SJSA1 (cell line): Measurements from ENCODE around the gene ZBTB16. TPM values are rescaled to one million over a fixed set of nuclear protein-coding genes. Genes with fewer than 3 reads are reported as not detected.

ENCODE experiments used
- DNase-seq, 2 experiments: peaks; one replicate each; pipeline ENCODE4 v3.0.0-alpha.2; 2015 to 2020; ENCODE audit warnings: low spot score in 2 of 2, low read depth in 1 of 2
- H3K27ac ChIP-seq: fragments of 250-450 bp; sonication (Bioruptor Pico); 2 replicates; pipeline ENCODE4 v1.5.1; 2020; ENCODE audit warnings: mild to moderate bottlenecking, moderate library complexity
- H3K27me3 ChIP-seq: fragments of 250-450 bp; sonication (Bioruptor Pico); replicated peaks from 2 replicates; pipeline ENCODE4 v1.5.1; 2020; ENCODE audit warnings: mild to moderate bottlenecking, moderate library complexity
- H3K36me3 ChIP-seq: fragments of 250-450 bp; sonication (Bioruptor Pico); 2 replicates; pipeline ENCODE4 v1.5.1; 2020; ENCODE audit warnings: mild to moderate bottlenecking
- H3K4me1 ChIP-seq: fragments of 250-450 bp; sonication (Bioruptor Pico); replicated peaks from 2 replicates; pipeline ENCODE4 v1.6.1; 2021; ENCODE audit warnings: mild to moderate bottlenecking
- H3K4me3 ChIP-seq: fragments of 250-450 bp; sonication (Bioruptor Pico); 2 replicates; pipeline ENCODE4 v1.5.1; 2020; ENCODE audit warnings: mild to moderate bottlenecking
- H3K9me3 ChIP-seq: fragments of 250-450 bp; sonication (Bioruptor Pico); replicated peaks from 2 replicates; pipeline ENCODE4 v1.5.1; 2020; ENCODE audit warnings: mild to moderate bottlenecking
- total RNA-seq: library from RNA; depleted of rRNA; stranded (reverse); fragments of >200 nt; shearing (Covaris generic); gene quantifications from 2 replicates; pipeline ENCODE4 v1.2.3, GENCODE V29; 2014

ZBTB16 gene
- total RNA-seq, 1 experiment from 2014 or later, result not detected

DNA sequence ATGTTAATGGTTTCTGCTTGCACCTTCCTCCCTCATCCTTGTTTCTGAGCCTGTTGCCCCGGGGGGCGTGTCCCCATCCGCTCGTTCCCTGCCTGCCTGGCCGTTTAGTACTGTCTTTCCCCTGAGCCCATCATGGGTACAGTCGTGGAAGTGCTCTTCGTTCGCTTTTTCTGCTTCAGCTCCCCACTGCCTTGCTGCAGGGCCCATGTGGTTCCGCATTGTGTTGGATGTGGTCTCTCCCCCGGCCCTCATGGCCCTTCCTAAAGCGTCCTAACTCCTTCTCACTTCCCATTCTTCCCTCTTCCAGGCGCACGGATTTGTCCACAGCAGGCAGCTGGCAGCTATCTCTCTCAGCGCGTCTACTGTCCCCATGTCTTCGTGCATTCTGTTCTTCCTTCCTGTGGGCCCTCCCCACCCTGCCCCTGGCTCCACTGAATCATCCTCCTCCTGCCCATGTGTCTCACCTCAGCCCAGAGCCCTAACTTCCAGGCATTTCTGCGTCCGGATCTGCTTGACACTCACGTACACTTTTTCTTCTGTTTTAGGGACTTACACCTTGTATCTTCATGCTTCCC lies 98.1 kb downstream of the ZBTB16 start:
- Histone ChIP-seq H3K9me3 (no peaks in the 10 kb centered on the region), H3K27me3 (peaks cover 2% of the 10 kb centered on the region; the same call in 1 of the 2 replicates), H3K27ac (no peak overlapping the region), H3K36me3 (no peaks in the 10 kb centered on the region), H3K4me3 (no peak overlapping the region), H3K4me1 (peaks cover 3% of the 10 kb centered on the region)
- DNase-seq, result no peak

DNA sequence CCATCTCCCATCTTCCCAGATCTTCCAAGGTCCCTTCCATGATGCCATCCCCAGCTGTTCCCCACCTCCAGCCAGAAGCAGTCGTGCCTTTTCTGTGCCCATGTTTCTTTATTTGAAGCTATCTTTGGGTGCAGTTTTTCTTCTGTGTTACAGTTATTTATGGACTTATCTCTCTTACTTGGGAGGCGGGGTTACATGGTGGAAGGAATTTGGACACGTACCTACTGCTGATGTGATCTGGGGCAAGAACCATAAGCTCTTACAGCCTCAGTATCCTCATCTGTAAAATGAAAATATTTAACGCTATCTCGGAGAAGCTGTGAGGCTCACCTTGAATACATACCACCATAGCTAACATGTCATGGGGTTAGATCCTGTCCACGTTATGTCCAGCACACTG lies 98.9 kb downstream of the ZBTB16 start:
- DNase-seq, result no peak
- H3K4me3 ChIP-seq, result no peak overlapping the region
- H3K36me3 ChIP-seq, result no peaks in the 10 kb centered on the region
- no peaks in the 10 kb centered on the region for H3K9me3 ChIP-seq
- no peak overlapping the region for H3K27ac ChIP-seq
- peaks cover 4% of the 10 kb centered on the region for H3K4me1 ChIP-seq
- H3K27me3 ChIP-seq, result peaks cover 3% of the 10 kb centered on the region; the same call in 1 of the 2 replicates

DNA sequence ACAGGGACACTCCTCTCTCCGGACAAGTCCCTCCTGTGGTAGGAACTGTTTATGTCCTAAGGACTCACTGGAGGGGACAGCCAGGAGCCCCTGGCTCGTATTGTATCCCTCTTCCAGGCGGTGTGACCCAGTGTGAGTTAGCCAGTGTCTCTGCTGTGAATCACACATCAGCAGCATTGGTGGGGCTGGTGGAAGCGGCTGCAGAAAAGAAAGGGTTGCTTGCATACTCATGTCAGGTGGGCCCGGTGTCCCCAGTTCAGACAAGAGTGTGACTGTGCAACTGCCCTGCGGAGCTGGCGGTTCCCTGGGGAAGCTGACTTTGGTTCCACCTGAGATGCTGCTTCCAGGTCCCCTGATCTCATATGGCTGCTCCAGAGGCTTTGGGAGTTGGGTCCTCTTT lies 99.4 kb downstream of the ZBTB16 start:
- H3K27ac ChIP-seq, result no peak overlapping the region
- H3K4me3 ChIP-seq, result no peak overlapping the region
- H3K4me1 ChIP-seq, result peaks cover 4% of the 10 kb centered on the region
- H3K9me3 ChIP-seq, result no peaks in the 10 kb centered on the region
- no peak for DNase-seq
- peaks cover 3% of the 10 kb centered on the region; the same call in 1 of the 2 replicates for H3K27me3 ChIP-seq
- no peaks in the 10 kb centered on the region for H3K36me3 ChIP-seq

DNA sequence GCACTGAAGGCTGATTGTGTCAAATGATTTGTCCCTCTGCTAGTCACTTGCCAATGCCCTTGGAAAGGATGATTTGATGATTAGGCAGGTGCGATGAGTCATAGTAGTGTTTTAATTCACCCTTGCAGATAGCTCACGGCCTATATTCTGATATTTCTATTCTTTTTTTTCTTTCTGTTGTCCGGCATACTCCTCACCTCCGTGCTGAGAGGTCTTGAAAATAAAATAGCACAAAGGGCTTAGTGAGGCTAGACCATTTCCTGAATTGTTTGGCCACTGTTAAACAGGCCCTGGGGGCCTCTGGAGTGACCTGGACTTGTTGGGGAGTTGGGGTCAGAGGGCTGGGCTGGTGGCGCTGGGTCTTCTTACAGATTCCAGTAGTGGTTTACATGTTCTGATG lies 99.8 kb downstream of the ZBTB16 start:
- Histone ChIP-seq H3K36me3 (no peaks in the 10 kb centered on the region), H3K27ac (no peak overlapping the region), H3K9me3 (no peaks in the 10 kb centered on the region), H3K4me3 (no peak overlapping the region), H3K27me3 (peaks cover 3% of the 10 kb centered on the region; the same call in 1 of the 2 replicates), H3K4me1 (peaks cover 4% of the 10 kb centered on the region)
- no peak for DNase-seq

DNA sequence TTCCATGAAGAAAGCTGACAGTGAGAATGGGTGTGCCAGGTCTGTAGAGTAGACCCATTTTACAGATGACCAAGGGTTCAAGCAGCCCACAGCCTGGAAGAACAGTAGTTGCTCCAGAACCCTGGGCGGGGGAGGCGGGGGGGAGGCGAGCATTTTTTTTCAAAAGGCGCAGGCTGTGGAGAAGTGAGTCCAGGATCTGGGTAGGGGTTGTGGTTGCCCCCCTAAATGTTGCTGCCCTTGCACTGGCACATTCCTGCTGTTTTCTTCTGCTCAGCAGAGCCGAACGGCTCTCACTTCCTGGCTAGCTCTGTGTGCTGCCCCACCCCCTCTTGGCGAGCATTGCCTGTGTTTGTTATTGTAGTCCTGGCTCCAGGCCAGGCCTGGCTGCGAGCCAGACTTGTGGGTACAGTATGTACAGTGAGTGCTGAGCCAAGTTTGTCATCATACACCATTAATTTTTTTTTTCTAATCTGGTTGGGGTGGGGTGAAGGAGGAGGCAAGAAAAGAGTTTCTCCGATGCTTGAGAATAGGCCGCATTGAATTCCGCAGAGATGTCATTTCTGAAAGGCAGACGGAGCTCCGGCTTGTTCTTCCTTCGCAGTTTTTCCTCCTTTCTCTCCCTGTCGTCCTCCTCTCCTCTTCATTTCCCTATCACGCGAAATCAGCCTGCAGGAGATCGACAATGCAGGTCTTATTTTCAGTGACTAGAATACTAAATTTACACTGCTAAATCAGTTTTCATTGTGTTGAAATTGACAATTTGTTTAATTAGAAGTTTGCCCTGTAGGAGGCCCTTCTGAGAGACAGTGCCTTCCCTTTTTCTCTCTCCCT lies 100.5 kb downstream of the ZBTB16 start:
- DNase-seq, result peak; percentile 69 to 82
- Histone ChIP-seq H3K36me3 (no peaks in the 10 kb centered on the region), H3K9me3 (no peaks in the 10 kb centered on the region), H3K4me3 (no peak overlapping the region), H3K4me1 (peaks cover 4% of the 10 kb centered on the region), H3K27ac (no peak overlapping the region), H3K27me3 (peaks cover 3% of the 10 kb centered on the region; the same call in 1 of the 2 replicates)

DNA sequence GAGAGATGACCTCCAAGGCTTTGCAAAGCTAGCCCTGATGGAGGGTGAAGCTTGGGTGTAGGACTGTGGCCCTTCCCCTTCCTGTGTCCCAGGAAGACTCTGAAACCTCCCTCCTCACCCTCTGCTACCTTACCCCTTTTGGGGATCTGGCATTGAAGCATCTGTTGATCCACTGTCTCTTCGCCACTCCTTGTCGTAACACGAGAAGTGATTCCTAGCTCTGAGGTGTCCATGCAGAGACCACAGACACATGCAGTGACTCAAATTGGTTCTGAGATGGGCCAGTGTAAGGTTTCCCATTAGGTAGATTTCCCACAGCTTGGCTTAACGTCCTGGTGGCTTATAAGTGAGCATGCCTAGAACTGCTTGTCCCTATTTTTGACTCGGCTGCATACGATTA lies 101.4 kb downstream of the ZBTB16 start:
- H3K4me1 ChIP-seq, result peaks cover 4% of the 10 kb centered on the region
- no peak for DNase-seq
- no peaks in the 10 kb centered on the region for H3K9me3 ChIP-seq
- no peak overlapping the region for H3K4me3 ChIP-seq
- no peaks in the 10 kb centered on the region for H3K36me3 ChIP-seq
- no peak overlapping the region for H3K27ac ChIP-seq
- peaks cover 3% of the 10 kb centered on the region; the same call in 1 of the 2 replicates for H3K27me3 ChIP-seq

DNA sequence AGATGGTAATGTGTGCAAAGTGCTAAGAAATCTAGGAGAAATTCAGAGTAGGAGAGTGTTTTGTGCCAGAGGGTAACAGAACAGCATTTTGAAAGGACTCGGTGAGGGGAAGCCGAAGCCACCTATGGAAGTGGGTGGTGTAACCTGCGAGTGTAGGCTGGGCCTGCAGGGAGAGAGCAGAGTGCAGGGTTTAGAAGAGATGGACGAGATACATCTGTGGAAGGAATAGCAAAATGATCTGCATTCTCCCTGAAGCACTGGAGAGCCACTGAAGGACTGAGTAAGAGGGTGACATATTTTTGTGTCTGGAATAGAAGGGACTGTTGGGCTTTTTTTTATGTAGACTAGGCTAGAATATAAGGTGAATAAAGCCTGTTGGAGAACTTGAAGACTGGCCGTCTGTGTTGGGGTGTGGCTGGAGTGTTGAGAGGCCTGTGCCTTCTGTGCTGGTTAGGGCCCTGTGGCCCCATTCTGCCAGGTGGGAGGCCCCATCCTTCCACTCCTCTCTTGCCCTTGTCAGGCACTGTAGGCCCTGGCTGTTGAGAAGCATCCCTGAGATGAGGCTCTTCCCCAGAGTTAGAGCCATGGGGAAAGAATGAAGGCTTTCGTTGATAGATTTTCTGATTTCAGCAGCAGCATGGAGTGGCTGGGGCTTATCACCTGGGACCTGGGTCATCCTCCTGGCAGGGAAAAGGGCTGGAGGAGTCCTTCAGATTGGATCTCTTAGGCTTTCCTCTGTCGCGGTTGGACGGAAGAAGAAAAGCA lies 102.2 kb downstream of the ZBTB16 start:
- Histone ChIP-seq H3K27ac (no peak overlapping the region), H3K4me3 (no peak overlapping the region), H3K27me3 (peaks cover 3% of the 10 kb centered on the region; the same call in 1 of the 2 replicates), H3K4me1 (peaks cover 4% of the 10 kb centered on the region), H3K9me3 (no peaks in the 10 kb centered on the region), H3K36me3 (no peaks in the 10 kb centered on the region)
- DNase-seq, result no peak

DNA sequence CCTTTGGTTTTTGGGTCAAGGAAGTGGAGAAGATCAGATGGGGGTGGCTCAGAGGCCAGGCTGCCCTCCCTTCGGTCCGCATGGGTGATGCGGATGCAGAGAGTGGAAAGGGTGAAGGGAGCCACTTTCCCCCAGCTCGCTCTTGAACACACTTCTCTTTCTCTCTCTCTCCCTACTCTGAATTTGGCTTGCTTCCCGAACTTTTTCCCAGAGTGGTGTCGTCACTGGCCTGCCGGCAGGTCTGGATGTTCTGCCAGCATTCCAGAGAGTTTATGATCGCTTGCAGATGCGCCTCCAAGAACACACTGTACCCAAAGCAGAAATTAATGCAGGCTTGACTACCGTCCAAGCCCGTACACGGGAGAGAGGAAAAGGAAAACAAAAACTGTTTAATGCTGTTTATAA lies 103.2 kb downstream of the ZBTB16 start:
- Histone ChIP-seq H3K4me1 (peaks cover 4% of the 10 kb centered on the region), H3K27ac (no peak overlapping the region), H3K27me3 (peaks cover 3% of the 10 kb centered on the region; the same call in 1 of the 2 replicates), H3K9me3 (no peaks in the 10 kb centered on the region), H3K4me3 (no peak overlapping the region), H3K36me3 (no peaks in the 10 kb centered on the region)
- DNase-seq, result peak; percentile 42 to 51

DNA sequence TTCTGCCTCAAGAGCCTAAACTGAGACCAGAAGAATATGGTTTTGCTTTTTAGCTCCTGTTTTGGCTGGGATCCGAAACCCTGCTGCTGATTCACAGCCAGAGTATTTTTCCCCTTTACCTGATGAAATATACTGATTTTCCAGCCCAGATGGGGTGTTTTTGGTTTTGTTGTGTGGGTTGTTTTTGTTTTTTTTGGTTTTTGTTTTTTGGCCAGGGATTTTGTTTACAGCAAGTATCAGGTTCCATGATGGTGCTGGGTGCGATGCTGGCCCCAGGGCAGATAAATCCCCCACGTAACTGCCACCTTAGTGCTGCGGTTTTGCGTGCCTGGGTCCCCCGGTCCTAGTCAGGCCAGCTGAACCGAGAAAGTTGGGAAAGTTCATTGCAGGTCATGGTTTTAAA lies 103.7 kb downstream of the ZBTB16 start:
- DNase-seq, result no peak
- H3K4me3 ChIP-seq, result no peak overlapping the region
- H3K9me3 ChIP-seq, result no peaks in the 10 kb centered on the region
- no peaks in the 10 kb centered on the region for H3K36me3 ChIP-seq
- no peak overlapping the region for H3K27ac ChIP-seq
- peaks cover 4% of the 10 kb centered on the region for H3K4me1 ChIP-seq
- H3K27me3 ChIP-seq, result peaks cover 3% of the 10 kb centered on the region

DNA sequence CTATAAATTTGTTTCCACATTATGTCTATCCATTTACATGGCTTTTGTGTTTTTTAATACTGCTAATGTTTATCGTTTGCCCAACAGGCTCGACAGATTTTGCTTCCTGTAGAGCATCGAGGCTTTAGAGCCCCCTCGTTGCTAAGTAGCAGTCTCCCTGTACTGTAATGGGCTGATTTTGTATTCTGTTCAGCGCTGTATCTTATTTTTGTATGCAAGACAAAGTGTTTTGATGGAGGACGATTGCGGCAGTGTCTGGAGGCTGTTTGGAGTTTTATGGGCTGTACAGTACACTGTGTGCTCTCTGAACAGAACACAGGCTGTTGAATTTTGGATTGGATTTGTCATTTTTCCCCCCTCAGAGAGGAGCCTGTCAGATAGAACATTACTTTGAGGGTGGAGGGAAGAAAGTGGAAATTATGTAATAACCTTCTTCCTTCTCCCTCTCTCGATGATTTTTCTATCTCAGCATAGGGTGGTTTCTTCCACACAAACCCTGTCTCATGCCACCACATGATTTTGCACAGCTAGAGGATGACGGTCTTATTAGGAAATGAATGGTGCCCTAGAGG lies 104.4 kb downstream of the ZBTB16 start:
- Histone ChIP-seq H3K9me3 (no peaks in the 10 kb centered on the region), H3K36me3 (no peaks in the 10 kb centered on the region), H3K4me1 (peaks cover 4% of the 10 kb centered on the region), H3K4me3 (no peak overlapping the region), H3K27me3 (peaks cover 3% of the 10 kb centered on the region), H3K27ac (no peak overlapping the region)
- no peak for DNase-seq

DNA sequence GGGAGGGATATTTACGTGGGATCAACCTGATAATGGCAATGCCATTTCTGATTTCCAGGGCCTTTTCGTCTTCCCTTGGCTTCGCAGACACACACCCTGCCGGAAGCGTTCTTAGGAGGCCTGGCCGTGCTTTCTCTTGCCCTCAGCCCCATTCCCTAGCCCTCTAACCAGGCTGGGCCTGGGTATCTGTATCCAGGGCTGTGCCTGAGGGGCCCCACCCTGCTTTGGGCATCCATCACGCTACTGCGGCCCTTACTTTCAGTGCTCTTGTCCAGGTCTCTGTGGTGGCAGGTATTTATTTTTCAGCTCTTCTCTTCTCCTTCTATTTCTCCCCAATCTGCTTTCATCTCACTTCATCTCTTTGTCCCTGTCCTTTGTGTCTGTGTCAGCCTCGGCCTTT lies 105.0 kb downstream of the ZBTB16 start:
- H3K27me3 ChIP-seq, result peaks cover 3% of the 10 kb centered on the region
- no peak overlapping the region for H3K4me3 ChIP-seq
- no peak for DNase-seq
- no peaks in the 10 kb centered on the region for H3K36me3 ChIP-seq
- H3K27ac ChIP-seq, result no peak overlapping the region
- H3K9me3 ChIP-seq, result no peaks in the 10 kb centered on the region
- peaks cover 4% of the 10 kb centered on the region for H3K4me1 ChIP-seq

DNA sequence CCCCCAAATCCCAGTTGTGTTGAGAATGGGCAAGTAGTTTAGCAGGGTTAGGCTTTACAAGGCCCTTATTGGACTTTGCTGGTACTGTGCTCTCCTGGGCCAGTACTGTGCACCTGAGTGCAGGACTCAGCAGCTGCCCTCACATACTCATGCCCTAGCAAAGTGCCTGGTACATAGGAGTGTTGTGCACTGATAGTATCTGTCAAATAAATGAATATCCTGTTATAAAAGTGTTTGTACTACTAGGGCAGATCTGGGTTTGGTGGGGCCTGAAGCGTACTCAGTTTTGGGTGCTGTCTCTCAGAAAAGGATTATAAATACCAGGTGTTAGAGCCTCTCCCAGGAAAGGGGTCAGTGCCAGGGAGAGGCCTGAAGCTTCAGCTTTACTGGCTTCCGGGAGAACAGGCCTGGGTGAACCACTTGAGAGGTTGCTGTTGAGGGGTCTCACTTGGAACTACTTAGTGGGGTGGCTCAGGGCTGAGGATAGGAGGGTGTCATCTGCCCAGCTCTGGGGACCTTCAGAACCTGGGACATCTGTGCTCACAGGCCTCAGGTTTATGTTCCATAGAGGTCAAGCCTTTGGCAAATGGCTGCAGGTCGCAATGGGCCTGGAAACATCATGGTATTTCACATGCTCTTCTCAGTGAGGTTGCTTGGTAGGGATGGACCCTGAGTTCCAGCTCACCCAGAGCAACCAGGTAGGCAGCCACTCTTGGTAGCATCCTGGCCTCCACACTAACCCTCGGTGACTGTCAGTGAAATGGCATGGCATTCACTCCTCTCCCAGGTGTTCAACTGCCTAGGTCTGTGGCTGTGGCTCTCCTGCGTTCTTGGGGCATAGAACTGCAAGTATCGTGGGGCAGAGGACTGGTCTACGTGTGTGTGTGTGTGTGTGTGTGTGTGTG lies 106.1 kb downstream of the ZBTB16 start:
- Histone ChIP-seq H3K9me3 (no peaks in the 10 kb centered on the region), H3K27me3 (peaks cover 3% of the 10 kb centered on the region), H3K4me3 (no peak overlapping the region), H3K27ac (no peak overlapping the region), H3K4me1 (peaks cover 4% of the 10 kb centered on the region), H3K36me3 (no peaks in the 10 kb centered on the region)
- DNase-seq, result no peak

DNA sequence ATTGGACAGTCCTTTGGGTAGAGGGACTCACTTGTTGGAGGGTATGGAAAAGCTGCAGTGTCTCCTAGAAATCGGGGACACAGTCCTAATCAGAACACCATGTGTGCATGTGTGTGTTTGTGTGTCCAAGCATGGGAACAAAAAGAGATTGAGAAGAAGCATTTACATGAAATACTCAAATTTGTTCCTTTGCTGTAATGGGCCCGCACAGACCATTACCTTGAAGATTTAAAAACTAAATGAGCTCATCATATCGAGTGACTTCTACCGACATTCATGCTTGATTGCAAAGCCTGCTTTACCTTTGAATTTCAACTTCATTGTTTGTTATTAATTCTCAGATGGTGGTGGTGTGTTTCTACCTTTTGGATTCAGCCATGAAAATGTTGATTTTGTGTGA lies 106.9 kb downstream of the ZBTB16 start:
- no peaks in the 10 kb centered on the region for H3K9me3 ChIP-seq
- DNase-seq, result no peak
- peaks cover 4% of the 10 kb centered on the region for H3K4me1 ChIP-seq
- no peak overlapping the region for H3K27ac ChIP-seq
- H3K36me3 ChIP-seq, result no peaks in the 10 kb centered on the region
- H3K27me3 ChIP-seq, result peaks cover 3% of the 10 kb centered on the region
- H3K4me3 ChIP-seq, result no peak overlapping the region
